Measurements from ENCODE around the gene RGS14.
"Not testable (repeated sequence)": the region's sequence is repeated elsewhere in the genome, so short reads cannot be mapped to it uniquely, and the experiment has no call there.

Gene RGS14

DNA sequence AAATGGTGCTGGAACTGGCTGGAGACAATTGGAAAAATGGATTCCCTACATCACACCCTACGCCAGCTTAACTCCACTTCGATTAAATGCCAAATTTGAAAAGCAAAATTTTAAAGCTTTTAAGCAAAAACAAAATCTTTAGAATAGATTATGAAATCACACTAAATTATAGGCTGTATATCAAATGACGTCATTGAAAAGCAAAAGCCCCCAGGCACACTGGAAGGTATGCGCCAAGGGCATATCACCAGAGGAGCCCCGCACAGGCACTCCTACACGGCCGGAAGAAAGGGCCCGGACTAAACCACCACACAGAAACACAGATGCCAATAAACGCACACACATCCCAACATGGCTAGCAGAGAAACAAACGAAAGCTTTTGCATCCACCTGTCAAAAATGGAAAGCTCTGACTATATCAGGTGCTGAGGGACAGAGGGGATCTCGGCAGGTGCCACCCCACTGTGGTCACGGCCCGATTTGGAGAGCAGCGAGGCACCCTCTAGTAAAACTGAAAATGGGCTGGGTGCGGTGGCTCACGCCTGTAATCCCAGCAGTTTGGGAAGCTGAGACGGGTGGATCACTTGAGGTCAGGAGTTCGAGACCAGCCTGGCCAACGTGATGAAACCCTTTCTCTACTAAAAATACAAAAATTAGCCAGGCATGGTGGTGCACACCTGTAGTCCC lies 29.0 kb upstream of the RGS14 start:
- DNase-seq = no peak

DNA sequence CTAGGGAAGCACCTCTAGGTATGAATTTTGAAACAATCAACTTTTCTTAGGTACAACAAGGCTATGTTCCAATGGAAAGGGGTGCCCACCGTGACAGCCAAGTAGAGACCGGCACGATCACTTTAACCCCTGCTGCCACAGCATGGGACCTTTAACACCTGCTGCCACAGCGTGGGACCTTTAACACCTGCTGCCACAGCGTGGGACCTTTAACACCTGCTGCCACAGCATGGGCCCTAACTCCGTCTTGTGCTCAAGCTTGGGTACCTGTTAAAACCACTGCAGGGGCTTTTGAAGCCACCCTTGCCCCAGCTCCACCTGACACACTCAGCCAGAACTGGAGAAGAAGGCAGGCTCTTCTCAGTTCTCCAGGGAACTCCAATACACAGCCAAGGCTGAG lies 27.8 kb upstream of the RGS14 start:
- DNase-seq = no peak

- no peak for DNase-seq
These were observed 26.5 kb upstream of the RGS14 start for GRCh38 chr5:177330991-177331842.

DNA sequence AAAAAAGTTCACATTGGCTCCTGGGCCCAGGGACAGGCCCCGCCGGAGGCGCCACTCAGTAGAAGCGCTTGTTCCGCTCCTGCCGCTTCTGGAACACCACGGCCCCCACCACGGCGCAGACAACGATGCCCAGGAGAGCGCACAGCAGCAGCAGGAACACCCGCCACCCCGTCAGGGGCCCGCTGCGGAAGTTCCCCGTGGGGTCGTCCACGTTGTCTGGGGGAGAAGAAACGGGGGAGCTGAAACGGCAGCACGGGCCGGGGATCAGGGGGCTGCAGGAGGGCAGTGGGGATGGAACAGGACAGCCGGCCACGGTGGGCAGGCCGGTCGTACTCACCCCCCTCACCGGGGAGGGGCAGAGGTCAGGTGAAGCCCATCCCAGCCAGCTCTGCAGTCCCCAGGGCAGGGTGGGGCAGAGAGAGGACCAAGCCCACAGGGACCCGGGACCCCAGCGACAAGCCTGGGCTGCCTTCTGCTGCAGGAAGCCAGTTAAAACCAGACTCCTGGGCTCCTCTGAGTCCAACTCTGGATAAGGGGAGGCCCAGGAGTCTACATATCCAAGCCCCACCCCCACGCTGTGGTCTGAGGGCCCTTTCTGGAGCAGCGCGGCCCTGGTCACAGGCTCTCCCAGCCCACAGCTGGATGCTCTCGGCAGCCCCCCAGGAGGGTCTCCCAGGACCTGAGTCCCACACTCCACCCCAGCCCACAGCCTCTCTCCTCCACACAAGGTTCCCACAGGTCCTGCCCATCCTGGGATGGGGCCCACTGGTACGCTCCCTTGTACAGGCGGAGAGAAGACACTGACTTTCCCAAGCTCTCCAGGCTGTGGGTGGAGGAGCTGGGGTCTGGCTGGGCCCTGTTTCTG lies 25.5 kb upstream of the RGS14 start:
- no peak for DNase-seq

DNA sequence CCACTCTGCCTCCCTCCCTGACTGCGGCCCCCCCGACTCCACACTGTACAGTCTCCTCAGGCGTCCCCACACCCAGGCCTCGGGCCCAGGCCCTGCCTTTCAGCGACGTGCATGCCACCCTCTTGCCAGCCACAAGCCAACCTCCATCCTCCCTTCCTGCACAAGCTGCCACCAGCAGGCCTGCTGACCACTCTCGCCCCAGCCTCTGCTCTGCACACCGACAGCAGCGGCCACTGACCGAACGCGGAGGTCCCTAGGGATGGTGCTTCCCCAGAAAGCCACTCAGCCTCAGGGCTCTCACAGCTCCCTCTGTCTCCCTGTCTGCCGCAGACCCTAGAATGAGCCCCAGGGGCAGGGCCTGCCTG lies 24.8 kb upstream of the RGS14 start:
- DNase-seq = no peak

GRCh38 chr5:177333420-177334154 lies 24.1 kb upstream of the RGS14 start:
- DNase-seq = no peak

DNA sequence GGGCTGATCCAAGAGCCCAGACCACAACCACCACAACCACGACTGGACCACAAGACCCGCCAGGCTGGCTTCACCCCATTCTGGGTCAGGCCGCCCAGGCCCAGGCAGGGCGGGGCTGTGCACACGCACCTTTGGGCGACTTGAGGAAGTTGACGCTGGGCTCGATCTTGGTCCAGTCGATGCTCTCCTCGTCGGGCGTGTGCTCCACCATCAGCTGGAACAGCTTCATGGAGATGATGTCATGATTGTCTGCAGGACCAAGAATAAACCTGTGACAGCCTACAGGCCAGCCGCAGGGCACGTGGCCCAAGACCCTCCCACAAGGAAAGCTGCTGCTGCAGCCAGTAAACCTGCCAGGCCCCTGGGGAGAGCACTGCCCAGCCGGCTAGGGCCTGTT lies 23.6 kb upstream of the RGS14 start:
- DNase-seq = no peak

GRCh38 chr5:177334781-177335700 lies 22.7 kb upstream of the RGS14 start:
- DNase-seq = no peak

DNA sequence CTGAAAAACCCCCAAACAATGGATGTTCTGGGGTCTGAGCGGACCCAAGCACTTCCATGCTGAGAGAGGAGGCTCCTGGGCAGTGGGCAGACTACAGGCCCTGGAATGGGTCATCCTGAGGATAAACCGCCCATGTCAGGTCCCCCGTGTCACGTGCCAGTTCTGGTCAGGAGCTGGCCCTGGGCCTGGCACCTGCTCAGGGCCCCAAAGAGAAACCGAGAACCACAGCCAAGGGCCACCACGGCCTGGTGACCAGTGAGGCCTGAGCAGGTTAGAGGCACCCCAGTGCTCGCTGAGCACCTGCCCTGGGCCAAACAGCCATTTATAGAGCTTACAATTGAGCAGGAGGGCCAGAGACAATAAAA lies 22.0 kb upstream of the RGS14 start:
- no peak for DNase-seq

DNA sequence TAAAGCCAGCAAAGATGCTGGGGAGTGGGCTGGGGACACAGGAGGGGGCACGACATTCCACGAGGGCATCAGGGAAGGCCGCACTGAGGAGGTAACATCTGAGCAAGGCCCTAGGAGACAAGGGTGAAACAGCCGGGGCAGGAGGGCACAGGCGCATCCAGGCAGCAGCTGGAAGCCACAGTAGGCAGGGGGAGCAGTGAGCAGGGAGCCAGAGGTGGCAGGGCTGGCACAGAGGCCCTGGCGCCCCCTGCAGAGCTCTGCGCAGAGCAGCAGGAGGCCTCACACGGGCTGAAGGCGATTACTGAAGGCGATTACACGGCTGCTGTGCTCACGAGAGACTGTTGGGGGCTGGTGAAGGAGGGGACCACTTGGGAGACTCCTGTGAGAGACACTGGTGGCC lies 21.6 kb upstream of the RGS14 start:
- DNase-seq = no peak

GRCh38 chr5:177336603-177337494 lies 20.9 kb upstream of the RGS14 start:
- no peak for DNase-seq

- no peak for DNase-seq
These were observed 19.2 kb upstream of the RGS14 start for GRCh38 chr5:177338251-177339106.

- no peak for DNase-seq
These were observed 18.6 kb upstream of the RGS14 start for GRCh38 chr5:177339107-177339638.

GRCh38 chr5:177343000-177343399 lies 14.7 kb upstream of the RGS14 start:
- not testable (repeated sequence) for DNase-seq

- no peak for DNase-seq
These were observed 13.9 kb upstream of the RGS14 start for GRCh38 chr5:177343777-177344176.

DNA sequence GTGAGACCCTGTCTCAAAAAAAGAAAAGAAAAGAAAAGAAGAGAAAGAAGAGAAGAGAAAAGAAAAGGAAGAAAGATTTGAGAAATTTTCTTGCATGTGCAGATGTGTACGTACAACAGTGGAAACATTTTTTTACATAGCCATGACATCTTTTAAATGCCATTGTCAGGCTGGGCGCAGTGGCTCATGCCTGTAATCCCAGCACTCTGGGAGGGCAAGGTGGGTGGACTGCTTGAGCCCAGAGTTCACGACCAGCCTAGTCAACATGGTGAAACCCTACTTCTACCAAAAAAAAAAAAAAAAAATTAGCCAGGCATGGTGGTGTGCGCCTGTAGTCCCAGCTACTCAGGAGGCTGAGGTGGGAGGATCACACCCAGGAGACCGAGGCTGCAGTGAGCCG lies 12.8 kb upstream of the RGS14 start:
- no peak for DNase-seq

GRCh38 chr5:177346820-177347219 lies 10.9 kb upstream of the RGS14 start:
- no peak for DNase-seq

DNA sequence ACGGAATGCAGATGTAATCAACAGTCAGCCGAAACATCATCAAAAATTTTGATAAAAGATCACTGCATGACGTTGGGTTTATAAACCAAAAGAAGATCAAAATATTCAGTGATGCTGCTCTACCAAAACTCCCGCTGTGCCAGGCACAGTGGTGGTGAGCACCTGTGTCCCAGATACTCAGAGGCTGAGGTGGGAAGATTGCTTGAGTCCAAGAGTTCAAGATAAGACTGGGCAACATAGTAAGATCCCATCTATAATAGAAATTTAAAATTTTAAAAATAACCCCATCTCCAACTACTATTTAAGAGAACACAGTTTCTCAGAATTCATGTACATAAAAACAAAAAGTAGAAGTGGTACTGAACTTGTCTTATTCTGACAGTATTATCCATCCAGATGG lies 10.0 kb upstream of the RGS14 start:
- no peak for DNase-seq

- DNase-seq = no peak
These were observed 8.4 kb upstream of the RGS14 start for GRCh38 chr5:177349362-177349647.

DNA sequence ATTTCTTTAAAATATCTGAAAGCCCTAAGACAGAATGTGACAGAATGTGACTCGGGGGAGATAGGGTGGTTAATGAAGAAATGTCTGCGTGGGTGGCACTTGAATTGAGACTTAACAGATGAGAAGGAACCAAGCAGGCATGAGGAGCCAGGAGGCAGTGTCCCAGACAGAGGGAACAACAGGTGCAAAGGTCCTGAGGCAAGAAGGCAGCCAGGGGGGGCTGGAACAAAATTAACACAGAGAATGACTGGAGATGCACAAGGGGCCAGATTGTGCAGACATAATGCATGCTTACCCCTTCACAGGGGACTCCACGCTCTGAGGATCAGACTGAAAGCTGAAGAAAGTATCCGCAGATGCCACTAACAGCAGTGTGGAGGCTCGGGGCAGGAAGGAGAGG lies 8.0 kb upstream of the RGS14 start:
- DNase-seq = no peak

All from activated naive CD4-positive, alpha-beta T cell treated with Interleukin-2 at 50 U/mL for 16 hours (primary cell).